ENCODE data around the gene ONECUT1. TPM values are rescaled to one million over a fixed set of nuclear protein-coding genes. Genes with fewer than 3 reads are reported as not detected.

ONECUT1 gene
- total RNA-seq, 2 experiments from 2014 or later: not detected

GRCh38 chr15:52802110-52802509 lies 12.0 kb upstream of the ONECUT1 start:
- Mint-ChIP-seq H3K27me3 (peaks cover 92% of the 10 kb centered on the region), H3K36me3 (peaks cover 1% of the 10 kb centered on the region), H3K9me3 (no peaks in the 10 kb centered on the region), H3K27ac (no peak overlapping the region), H3K4me1 (peaks cover 13% of the 10 kb centered on the region), H3K4me3 (no peak overlapping the region)
- POLR2A ChIA-PET: no interaction called here
- DNase-seq (no peak), ATAC-seq (ENCODE audit: low read depth) (no peak)

DNA sequence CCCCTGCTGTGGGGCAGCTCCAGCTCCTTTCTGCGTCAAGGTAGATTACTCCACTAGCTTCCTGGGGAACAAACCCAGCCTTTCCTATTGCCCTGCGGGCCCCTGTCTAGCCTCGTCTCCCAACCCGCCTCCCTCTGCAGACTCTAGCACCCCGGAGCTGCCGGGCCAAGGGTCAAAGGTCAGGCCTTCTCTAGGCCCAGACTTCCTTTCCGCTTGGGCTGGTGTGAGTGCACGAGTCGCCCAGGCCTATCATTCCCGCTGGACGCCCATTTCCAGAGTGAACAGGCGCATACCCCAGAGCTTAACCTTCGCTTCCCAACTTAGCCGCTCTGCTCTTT lies 11.6 kb upstream of the ONECUT1 start:
- peaks cover 1% of the 10 kb centered on the region for H3K36me3 Mint-ChIP-seq
- no peak overlapping the region for H3K4me3 Mint-ChIP-seq
- POLR2A ChIA-PET: no interaction called here
- DNase-seq: no peak
- H3K9me3 Mint-ChIP-seq: peaks cover 1% of the 10 kb centered on the region
- ATAC-seq (ENCODE audit: low read depth): no peak
- H3K27ac Mint-ChIP-seq: no peak overlapping the region
- H3K4me1 Mint-ChIP-seq: peaks cover 15% of the 10 kb centered on the region
- H3K27me3 Mint-ChIP-seq: peaks cover 92% of the 10 kb centered on the region

- Mint-ChIP-seq H3K9me3 (peaks cover 1% of the 10 kb centered on the region), H3K36me3 (peaks cover 1% of the 10 kb centered on the region), H3K4me1 (peaks cover 15% of the 10 kb centered on the region), H3K27ac (no peak overlapping the region), H3K4me3 (no peak overlapping the region), H3K27me3 (peaks cover 92% of the 10 kb centered on the region)
- DNase-seq (no peak), ATAC-seq (ENCODE audit: low read depth) (no peak)
- POLR2A ChIA-PET: no interaction called here
Measured at GRCh38 chr15:52800828-52801747, 11.0 kb upstream of the ONECUT1 start.

GRCh38 chr15:52799145-52799811 lies 9.1 kb upstream of the ONECUT1 start:
- Mint-ChIP-seq H3K27ac (no peak overlapping the region), H3K9me3 (peaks cover 1% of the 10 kb centered on the region), H3K4me1 (peaks cover 14% of the 10 kb centered on the region), H3K4me3 (no peak overlapping the region), H3K27me3 (peaks cover 94% of the 10 kb centered on the region), H3K36me3 (peaks cover 1% of the 10 kb centered on the region)
- DNase-seq (no peak), ATAC-seq (ENCODE audit: low read depth) (no peak)
- POLR2A ChIA-PET: no interaction called here

DNA sequence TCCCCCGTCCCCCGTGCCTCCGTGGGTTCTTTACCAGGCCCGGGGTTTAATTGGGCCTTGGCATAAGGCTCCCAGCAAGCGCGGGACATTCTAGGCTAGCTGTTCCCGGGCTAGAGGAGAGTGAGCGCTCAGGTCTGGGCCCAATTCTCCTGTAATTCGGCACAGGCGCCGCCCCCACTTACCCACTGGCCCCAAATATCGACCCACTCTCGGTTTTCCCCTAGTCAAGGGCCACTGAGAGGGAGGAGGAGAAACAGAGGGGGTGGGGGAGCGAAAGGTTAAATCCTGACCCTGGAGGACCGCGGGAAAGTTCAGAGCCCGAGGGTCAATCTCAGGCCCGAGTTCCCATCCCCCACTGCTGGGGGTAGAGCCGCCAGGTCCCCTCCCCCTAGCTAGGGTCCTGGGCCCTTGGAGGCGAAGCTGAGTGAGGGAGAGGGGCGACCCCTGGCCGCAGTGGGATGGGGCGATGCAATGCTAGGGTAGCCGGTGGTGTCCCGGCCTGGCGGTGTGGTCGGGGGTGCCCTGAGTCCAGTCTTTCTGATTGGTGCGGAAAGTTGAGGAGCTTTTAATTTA lies 8.5 kb upstream of the ONECUT1 start:
- POLR2A ChIA-PET: no interaction called here
- Mint-ChIP-seq H3K27me3 (peaks cover 97% of the 10 kb centered on the region), H3K27ac (no peak overlapping the region), H3K36me3 (peaks cover 1% of the 10 kb centered on the region), H3K4me3 (no peak overlapping the region), H3K9me3 (peaks cover 1% of the 10 kb centered on the region), H3K4me1 (peaks cover 14% of the 10 kb centered on the region)
- no peak for ATAC-seq (ENCODE audit: low read depth)
- DNase-seq: no peak

GRCh38 chr15:52797625-52798501 lies 7.7 kb upstream of the ONECUT1 start:
- peaks cover 1% of the 10 kb centered on the region for H3K36me3 Mint-ChIP-seq
- ATAC-seq (ENCODE audit: low read depth) (no peak), DNase-seq (peak; percentile 35)
- peaks cover 97% of the 10 kb centered on the region for H3K27me3 Mint-ChIP-seq
- H3K4me3 Mint-ChIP-seq: peak overlapping the region; percentile 30
- H3K4me1 Mint-ChIP-seq: peaks cover 14% of the 10 kb centered on the region
- H3K27ac Mint-ChIP-seq: peak overlapping the region; percentile 58
- peaks cover 1% of the 10 kb centered on the region for H3K9me3 Mint-ChIP-seq
- POLR2A ChIA-PET: no interaction called here

- ATAC-seq (ENCODE audit: low read depth) (no peak), DNase-seq (no peak)
- POLR2A ChIA-PET: no interaction called here
- peaks cover 14% of the 10 kb centered on the region for H3K4me1 Mint-ChIP-seq
- peaks cover 1% of the 10 kb centered on the region for H3K36me3 Mint-ChIP-seq
- H3K4me3 Mint-ChIP-seq: no peak overlapping the region
- no peak overlapping the region for H3K27ac Mint-ChIP-seq
- H3K9me3 Mint-ChIP-seq: peaks cover 1% of the 10 kb centered on the region
- H3K27me3 Mint-ChIP-seq: peaks cover 97% of the 10 kb centered on the region
Measured at GRCh38 chr15:52796753-52797520, 6.8 kb upstream of the ONECUT1 start.

GRCh38 chr15:52796228-52796521 lies 6.0 kb upstream of the ONECUT1 start:
- ATAC-seq (ENCODE audit: low read depth): no peak
- Mint-ChIP-seq H3K4me3 (no peak overlapping the region), H3K27ac (no peak overlapping the region), H3K27me3 (peaks cover 97% of the 10 kb centered on the region), H3K9me3 (peaks cover 1% of the 10 kb centered on the region), H3K4me1 (peaks cover 14% of the 10 kb centered on the region), H3K36me3 (peaks cover 1% of the 10 kb centered on the region)
- POLR2A ChIA-PET: no interaction called here
- no peak for DNase-seq

DNA sequence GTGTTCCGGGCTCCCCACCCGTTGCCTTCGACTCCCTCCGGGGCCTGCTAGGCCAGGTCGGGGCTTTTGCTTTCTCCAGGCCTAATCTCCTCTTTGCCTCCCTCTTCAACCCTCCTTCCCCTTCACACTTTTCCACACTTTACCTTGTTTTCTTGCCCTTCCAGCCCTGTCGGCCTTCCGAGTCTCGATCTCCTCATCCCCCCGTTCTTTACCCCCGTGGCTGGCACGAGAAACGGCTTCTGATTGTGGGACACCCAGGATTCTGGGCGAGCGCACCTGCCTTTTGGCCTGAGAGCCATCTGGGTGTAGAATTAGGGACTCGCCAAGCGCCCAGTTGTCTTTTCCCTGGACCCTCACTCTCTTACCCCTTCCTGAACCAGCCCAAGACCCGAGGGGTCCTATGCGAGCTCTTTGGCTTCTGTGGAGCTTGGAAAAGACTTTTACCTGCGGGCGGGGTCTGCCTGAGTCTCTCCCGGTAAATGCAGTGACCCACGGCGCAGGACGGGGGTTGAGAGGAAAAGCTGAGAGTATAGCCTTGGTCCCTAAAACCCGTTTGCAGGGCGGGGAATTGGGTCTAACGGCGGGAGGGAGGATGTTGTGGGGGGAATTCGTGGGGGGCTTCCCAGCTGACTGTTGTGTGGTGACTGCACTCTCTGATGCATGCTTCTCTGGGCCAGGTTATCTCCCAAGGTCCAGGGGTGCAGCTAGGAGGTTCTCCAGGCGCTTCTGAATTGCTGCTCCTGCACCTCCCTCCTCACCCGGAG lies 5.5 kb upstream of the ONECUT1 start:
- Mint-ChIP-seq H3K27me3 (peaks cover 96% of the 10 kb centered on the region), H3K27ac (peak overlapping the region; percentile 34), H3K4me3 (no peak overlapping the region), H3K36me3 (no peaks in the 10 kb centered on the region), H3K9me3 (peaks cover 1% of the 10 kb centered on the region), H3K4me1 (peaks cover 12% of the 10 kb centered on the region)
- ATAC-seq (ENCODE audit: low read depth) (no peak), DNase-seq (no peak)
- POLR2A ChIA-PET: no interaction called here

GRCh38 chr15:52794665-52795463 lies 4.7 kb upstream of the ONECUT1 start:
- DNase-seq: peak; percentile 30
- H3K36me3 Mint-ChIP-seq: no peaks in the 10 kb centered on the region
- H3K4me3 Mint-ChIP-seq: no peak overlapping the region
- POLR2A ChIA-PET: interaction anchor here (0.7 kb wide), 1 partner anchor 10 kb away, joined by 3 read pairs; no protein-coding TSS in a partner anchor
- peaks cover 1% of the 10 kb centered on the region for H3K9me3 Mint-ChIP-seq
- H3K27ac Mint-ChIP-seq: no peak overlapping the region
- ATAC-seq (ENCODE audit: low read depth): no peak
- peaks cover 93% of the 10 kb centered on the region for H3K27me3 Mint-ChIP-seq
- H3K4me1 Mint-ChIP-seq: peaks cover 12% of the 10 kb centered on the region

DNA sequence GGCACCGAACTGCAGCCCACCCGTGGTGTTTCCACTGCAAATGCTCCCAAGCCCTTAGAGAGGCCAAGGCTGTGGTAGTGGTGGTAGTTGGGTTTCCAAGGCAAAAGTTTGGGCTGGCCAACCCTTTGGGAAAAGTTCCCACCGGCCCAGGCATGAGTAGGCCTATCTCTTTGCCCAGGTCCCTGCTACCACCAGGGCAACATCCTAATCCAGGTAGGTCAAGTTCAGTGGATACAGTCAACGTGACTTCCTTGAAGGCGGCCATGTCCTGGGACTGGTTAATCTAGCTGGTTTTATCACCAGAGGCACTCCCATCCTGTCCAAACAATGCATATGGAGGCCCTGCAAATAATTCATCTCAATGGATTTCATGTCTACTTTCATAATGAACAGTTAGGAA lies 1.6 kb upstream of the ONECUT1 start:
- Mint-ChIP-seq H3K9me3 (no peaks in the 10 kb centered on the region), H3K36me3 (no peaks in the 10 kb centered on the region), H3K27ac (no peak overlapping the region), H3K4me1 (peaks cover 9% of the 10 kb centered on the region), H3K4me3 (no peak overlapping the region), H3K27me3 (peaks cover 91% of the 10 kb centered on the region)
- ATAC-seq (ENCODE audit: low read depth) (no peak), DNase-seq (no peak)
- POLR2A ChIA-PET: no interaction called here
